Measurements from ENCODE around the gene PRUNE2.

DNA sequence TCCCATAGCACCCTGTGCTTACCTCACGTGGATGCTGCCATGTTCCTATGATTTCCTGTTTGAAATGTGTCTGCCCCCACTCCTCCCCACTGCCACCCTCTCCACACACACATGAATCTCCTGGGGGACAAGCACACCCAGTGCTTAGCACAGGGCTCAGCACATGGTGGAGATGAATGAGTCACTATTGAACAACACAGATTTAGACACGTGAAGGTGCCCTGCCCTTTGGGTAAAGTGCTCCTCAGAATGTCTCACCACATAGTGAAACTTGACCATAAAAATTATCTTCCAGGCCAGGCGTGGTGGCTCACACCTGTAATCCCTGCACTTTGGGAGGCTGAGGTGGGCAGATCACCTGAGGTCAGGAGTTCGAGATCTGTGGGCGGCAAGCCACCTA lies 240.5 kb downstream of the PRUNE2 start:
- TF ChIP-seq EP300 (IDR thresholded peaks at IDR 0.05; ENCODE audit: borderline replicate concordance in 1 of 2, low read depth in 2 of 2, low read length in 2 of 2) (no peak), RAD21 (IDR thresholded peaks at IDR 0.05 in 1 of 2, conservative IDR thresholded peaks at IDR 0.05 in 1 of 2; ENCODE audit: low read depth in 2 of 2, low read length in 2 of 2) (no peak), TAF1 (IDR thresholded peaks at IDR 0.05; ENCODE audit: low read depth, low read length) (no peak), CEBPB (IDR thresholded peaks at IDR 0.05; ENCODE audit: low read depth, low read length) (no peak), YY1 (IDR thresholded peaks at IDR 0.05; ENCODE audit: low read depth, low read length) (no peak), POLR2AphosphoS5 (IDR thresholded peaks at IDR 0.05; ENCODE audit: low read depth, low read length) (no peak), KDM4A (IDR thresholded peaks at IDR 0.05; ENCODE audit: low read depth, low read length, severe bottlenecking) (no peak), BRCA1 (IDR thresholded peaks at IDR 0.05; ENCODE audit: low read depth, low read length) (no peak), KDM5A (IDR thresholded peaks at IDR 0.05; ENCODE audit: low read length) (no peak), TCF12 (IDR thresholded peaks at IDR 0.05; ENCODE audit: low read depth, low read length) (no peak), EGR1 (IDR thresholded peaks at IDR 0.05; ENCODE audit: borderline replicate concordance, low read depth, low read length) (no peak), JUN (IDR thresholded peaks at IDR 0.05; ENCODE audit: low read depth, low read length) (no peak), SIRT6 (IDR thresholded peaks at IDR 0.05; ENCODE audit: low read length) (no peak)
- TF ChIP-seq, protein P1, sequence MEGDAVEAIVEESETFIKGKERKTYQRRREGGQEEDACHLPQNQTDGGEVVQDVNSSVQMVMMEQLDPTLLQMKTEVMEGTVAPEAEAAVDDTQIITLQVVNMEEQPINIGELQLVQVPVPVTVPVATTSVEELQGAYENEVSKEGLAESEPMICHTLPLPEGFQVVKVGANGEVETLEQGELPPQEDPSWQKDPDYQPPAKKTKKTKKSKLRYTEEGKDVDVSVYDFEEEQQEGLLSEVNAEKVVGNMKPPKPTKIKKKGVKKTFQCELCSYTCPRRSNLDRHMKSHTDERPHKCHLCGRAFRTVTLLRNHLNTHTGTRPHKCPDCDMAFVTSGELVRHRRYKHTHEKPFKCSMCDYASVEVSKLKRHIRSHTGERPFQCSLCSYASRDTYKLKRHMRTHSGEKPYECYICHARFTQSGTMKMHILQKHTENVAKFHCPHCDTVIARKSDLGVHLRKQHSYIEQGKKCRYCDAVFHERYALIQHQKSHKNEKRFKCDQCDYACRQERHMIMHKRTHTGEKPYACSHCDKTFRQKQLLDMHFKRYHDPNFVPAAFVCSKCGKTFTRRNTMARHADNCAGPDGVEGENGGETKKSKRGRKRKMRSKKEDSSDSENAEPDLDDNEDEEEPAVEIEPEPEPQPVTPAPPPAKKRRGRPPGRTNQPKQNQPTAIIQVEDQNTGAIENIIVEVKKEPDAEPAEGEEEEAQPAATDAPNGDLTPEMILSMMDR (IDR thresholded peaks at IDR 0.05; ENCODE audit: control extremely low read depth in 1 of 3, insufficient read depth in 1 of 3, low read depth in 1 of 3, low read length in 3 of 3), result no peak

Measured in H1 (cell line).